GM23338 (cell line): ENCODE measurements around the gene KLK10. TPM values are rescaled to one million over a fixed set of nuclear protein-coding genes. Genes with fewer than 3 reads are reported as not detected.

Experiments
- ATAC-seq: fragments of 200-7000 bp; cut with Tn5 transposase; 3 replicates; pipeline ENCODE4 v1.9.1; 2020
- DNase-seq: peaks from one replicate; pipeline ENCODE4 v3.0.0-alpha.2; 2015; ENCODE audit warnings: low spot score
- H2AFZ ChIP-seq: fragments of 200-600 bp; sonication (generic); 2 replicates; pipeline ENCODE4 v1.8.0; 2016; ENCODE audit warnings: antibody characterized with exemption, mild to moderate bottlenecking, moderate library complexity
- H3F3A ChIP-seq: fragments of 200-600 bp; sonication (generic); replicated peaks from 2 replicates; pipeline ENCODE4 v1.8.0; 2017; ENCODE audit warnings: antibody characterized with exemption, mixed run types, low read depth
- H3K27ac ChIP-seq: fragments of 200-600 bp; sonication (generic); 2 replicates; pipeline ENCODE4 v1.6.1; 2016; ENCODE audit warnings: low read depth
- H3K27me3 ChIP-seq: fragments of 200-600 bp; sonication (generic); 2 replicates; pipeline ENCODE4 v1.8.0; 2016; ENCODE audit warnings: mild to moderate bottlenecking, mixed run types, moderate library complexity; ENCODE audit not compliant: insufficient read depth
- H3K36me3 ChIP-seq: fragments of 200-600 bp; sonication (generic); 2 replicates; pipeline ENCODE4 v1.8.0; 2016; ENCODE audit warnings: mild to moderate bottlenecking; ENCODE audit not compliant: insufficient read depth
- H3K4me1 ChIP-seq: fragments of 200-600 bp; sonication (generic); 2 replicates; pipeline ENCODE4 v1.8.0; 2016; ENCODE audit warnings: mild to moderate bottlenecking, moderate library complexity; ENCODE audit not compliant: insufficient read depth
- H3K4me2 ChIP-seq: fragments of 200-600 bp; sonication (generic); 2 replicates; pipeline ENCODE4 v1.7.1; 2017; ENCODE audit warnings: mixed run types
- H3K4me3 ChIP-seq: fragments of 200-600 bp; sonication (generic); 2 replicates; pipeline ENCODE4 v1.6.1; 2016; ENCODE audit warnings: mixed run types
- H3K79me2 ChIP-seq: fragments of 200-600 bp; sonication (generic); replicated peaks from 2 replicates; pipeline ENCODE4 v1.8.0; 2017; ENCODE audit warnings: mild to moderate bottlenecking; ENCODE audit not compliant: insufficient read depth
- H3K9me2 ChIP-seq: fragments of 200-600 bp; sonication (generic); 2 replicates; pipeline ENCODE4 v1.8.0; 2017; ENCODE audit not compliant: insufficient read depth
- H4K20me1 ChIP-seq: fragments of 200-600 bp; sonication (generic); replicated peaks from 2 replicates; pipeline ENCODE4 v1.8.0; 2017; ENCODE audit warnings: mild to moderate bottlenecking; ENCODE audit not compliant: insufficient read depth
- H3K27ac Mint-ChIP-seq: 2 replicates; pipeline ENCODE4 v1.8.0; 2020; ENCODE audit warnings: inconsistent platforms, mild to moderate bottlenecking, moderate library complexity, mixed read lengths
- H3K27me3 Mint-ChIP-seq: 3 replicates; pipeline ENCODE4 v1.8.0; 2022; ENCODE audit warnings: low read depth, mild to moderate bottlenecking, moderate library complexity, mixed read lengths, inconsistent platforms; ENCODE audit not compliant: insufficient read depth, poor library complexity
- H3K36me3 Mint-ChIP-seq: 3 replicates; pipeline ENCODE4 v1.8.0; 2021; ENCODE audit warnings: low read depth, mild to moderate bottlenecking, inconsistent platforms, moderate library complexity, mixed read lengths
- H3K4me1 Mint-ChIP-seq: 3 replicates; pipeline ENCODE4 v1.8.0; 2020; ENCODE audit warnings: mild to moderate bottlenecking, inconsistent platforms, mixed read lengths
- H3K4me3 Mint-ChIP-seq: 3 replicates; pipeline ENCODE4 v1.8.0; 2021; ENCODE audit warnings: moderate library complexity, mild to moderate bottlenecking, inconsistent platforms, mixed read lengths
- H3K9me3 Mint-ChIP-seq: 3 replicates; pipeline ENCODE4 v1.8.0; 2020; ENCODE audit warnings: moderate library complexity, mild to moderate bottlenecking, inconsistent platforms, mixed read lengths
- CREB1 ChIP-seq: fragments of 250-450 bp; sonication (Bioruptor Pico); IDR thresholded peaks from 2 replicates; pipeline ENCODE4 v1.5.0; 2020; ENCODE audit warnings: low read depth, mild to moderate bottlenecking, moderate library complexity
- CTCF ChIP-seq, 2 experiments: fragments of 200-600 bp in 1 of 2; sonication (generic) in 1 of 2; conservative IDR thresholded peaks; 2 replicates each; pipeline versions ENCODE4 v1.5.1 to v1.6.1; 2016 to 2017; ENCODE audit warnings: antibody characterized with exemption in 2 of 2, low read depth in 2 of 2, mild to moderate bottlenecking in 2 of 2, moderate library complexity in 1 of 2
- ETS1 ChIP-seq: IDR thresholded peaks from 2 replicates; pipeline ENCODE4 v1.6.1; 2016; ENCODE audit warnings: antibody characterized with exemption
- EZH2phosphoT487 ChIP-seq: fragments of 200-600 bp; sonication (generic); IDR thresholded peaks from one replicate; pipeline ENCODE4 v1.8.1; 2018; ENCODE audit warnings: antibody characterized with exemption; ENCODE audit not compliant: unreplicated experiment
- JUNB ChIP-seq: IDR thresholded peaks from one replicate; pipeline ENCODE4 v1.6.1; 2016; ENCODE audit warnings: antibody characterized with exemption; ENCODE audit not compliant: unreplicated experiment
- NANOG ChIP-seq: IDR thresholded peaks from 2 replicates; pipeline ENCODE4 v1.6.1; 2016; ENCODE audit warnings: antibody characterized with exemption, borderline replicate concordance
- POLR2AphosphoS5 ChIP-seq: IDR thresholded peaks from 2 replicates; pipeline ENCODE4 v1.6.1; 2016; ENCODE audit warnings: antibody characterized with exemption, low read depth
- REST ChIP-seq: IDR thresholded peaks from one replicate; pipeline ENCODE4 v1.6.1; 2018; ENCODE audit warnings: antibody characterized with exemption; ENCODE audit not compliant: unreplicated experiment
- ZNF114 ChIP-seq: fragments of 250-450 bp; sonication (Bioruptor Pico); IDR thresholded peaks from 2 replicates; pipeline ENCODE4 v1.5.0; 2020; ENCODE audit warnings: mild to moderate bottlenecking, moderate library complexity
- ZNF331 ChIP-seq: fragments of 250-450 bp; sonication (Bioruptor Pico); IDR thresholded peaks from 2 replicates; pipeline ENCODE4 v1.5.0; 2020; ENCODE audit warnings: low read depth, mild to moderate bottlenecking, moderate library complexity
- ZNF462 ChIP-seq: fragments of 250-450 bp; sonication (Bioruptor Pico); IDR thresholded peaks from 2 replicates; pipeline ENCODE4 v1.5.0; 2020; ENCODE audit warnings: mild to moderate bottlenecking, moderate library complexity
- polyA plus RNA-seq: library from polyadenylated mRNA; unstranded; fragments of >200 nt; fragmentation: Nextera tagmentation; extraction: Ambion mirVana; gene quantifications from 2 replicates; pipeline ENCODE4 v1.2.1, GENCODE V29; 2016
- total RNA-seq: library from RNA; depleted of rRNA; stranded (reverse); fragments of >200 nt; shearing (Covaris generic); gene quantifications from 2 replicates; pipeline ENCODE4 v1.2.3, GENCODE V29; 2014

KLK10 gene
- total and polyA plus RNA-seq, 2 experiments from 2014 or later: 6.1 to 6.6 TPM

- no peak for TF ChIP-seq CTCF (conservative IDR thresholded peaks at IDR 0.05; ENCODE audit: low read depth in 2 of 2)
- TF ChIP-seq POLR2AphosphoS5: no peak
Observed at GRCh38 chr19:50980208-50980607, 39.3 kb downstream of the KLK10 start (continued).

- Histone ChIP-seq H3K27ac (no peak overlapping the region), H3K79me2 (no peaks in the 10 kb centered on the region), H3K4me1 (peaks cover 16% of the 10 kb centered on the region), H3K27me3 (peaks cover 14% of the 10 kb centered on the region), H2AFZ (peak overlapping the region; percentile 28; the same call in 1 of the 2 replicates), H3F3A (no peaks in the 10 kb centered on the region), H3K4me3 (no peak overlapping the region), H3K36me3 (no peaks in the 10 kb centered on the region), H3K9me2 (no peaks in the 10 kb centered on the region), H3K4me2 (peak overlapping the region; percentile 48; the same call in 1 of the 2 replicates), H4K20me1 (no peaks in the 10 kb centered on the region)
- H3K9me3 Mint-ChIP-seq: no peaks in the 10 kb centered on the region; the same call in 2 of the 3 replicates
- H3K27ac Mint-ChIP-seq: no peak overlapping the region
- DNase-seq: peak; percentile 31
- peaks cover 30% of the 10 kb centered on the region for H3K4me1 Mint-ChIP-seq
- no peak overlapping the region for H3K4me3 Mint-ChIP-seq
- TF ChIP-seq ZNF114 (CRISPR knock-in tag) (no peak), REST (no peak), NANOG (no peak), JUNB (no peak), ETS1 (no peak), CREB1 (no peak), ZNF462 (CRISPR knock-in tag) (no peak), EZH2phosphoT487 (no peak), ZNF331 (no peak)
- peaks cover 3% of the 10 kb centered on the region for H3K27me3 Mint-ChIP-seq
- ATAC-seq: peak; percentile 15; the same call in 2 of the 3 replicates
- no peaks in the 10 kb centered on the region; the same call in 2 of the 3 replicates for H3K36me3 Mint-ChIP-seq
Observed at GRCh38 chr19:50979758-50980157, 39.8 kb downstream of the KLK10 start.
